AG08395 (cell line): Measurements from ENCODE around the gene ANKRD53.

Source experiments
- DNase-seq: peaks from one replicate; pipeline ENCODE4 v3.0.0; 2012; ENCODE audit warnings: mixed read lengths, low spot score

Gene ANKRD53

GRCh38 chr2:70965506-70965905 lies 12.9 kb upstream of the ANKRD53 start:
- no peak for DNase-seq

DNA sequence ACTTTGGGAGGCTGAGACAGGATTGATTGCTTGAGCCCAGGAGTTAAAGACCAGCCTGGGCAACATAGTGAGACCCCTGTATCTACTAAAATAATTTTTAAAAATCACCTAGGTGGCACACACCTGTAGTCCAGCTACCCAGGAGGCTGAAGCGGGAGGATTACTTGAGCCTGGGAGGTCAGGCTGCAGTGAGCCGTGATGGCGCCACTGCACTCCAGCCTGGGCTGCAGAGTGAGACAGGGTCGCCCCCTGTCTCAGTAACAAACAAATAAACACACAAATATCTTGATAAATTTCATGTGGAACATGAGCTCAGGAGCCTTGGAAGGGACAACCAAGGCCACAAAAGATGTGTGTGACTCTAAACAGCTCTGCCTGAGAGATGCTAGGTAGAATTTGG lies 11.7 kb upstream of the ANKRD53 start:
- DNase-seq, result no peak

DNA sequence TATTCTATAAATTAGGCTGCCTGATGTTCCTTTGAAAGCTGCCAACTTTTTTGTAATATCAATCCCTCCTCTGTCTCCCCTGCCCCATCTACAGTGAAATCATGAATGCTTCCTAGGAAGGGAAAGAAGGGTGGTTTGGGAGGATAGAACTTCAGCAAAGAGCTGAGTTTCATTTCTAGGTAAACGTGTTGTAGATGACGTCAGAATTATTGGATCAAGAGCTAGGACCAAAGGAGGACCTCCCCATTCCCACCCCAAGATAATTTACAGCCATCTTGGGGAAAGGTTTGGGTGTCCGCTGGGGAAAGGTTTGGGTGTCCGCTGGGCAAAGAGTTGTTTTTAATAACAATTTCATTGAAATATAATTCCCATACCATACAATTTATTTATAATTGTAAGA lies 11.2 kb upstream of the ANKRD53 start:
- DNase-seq, result no peak

DNA sequence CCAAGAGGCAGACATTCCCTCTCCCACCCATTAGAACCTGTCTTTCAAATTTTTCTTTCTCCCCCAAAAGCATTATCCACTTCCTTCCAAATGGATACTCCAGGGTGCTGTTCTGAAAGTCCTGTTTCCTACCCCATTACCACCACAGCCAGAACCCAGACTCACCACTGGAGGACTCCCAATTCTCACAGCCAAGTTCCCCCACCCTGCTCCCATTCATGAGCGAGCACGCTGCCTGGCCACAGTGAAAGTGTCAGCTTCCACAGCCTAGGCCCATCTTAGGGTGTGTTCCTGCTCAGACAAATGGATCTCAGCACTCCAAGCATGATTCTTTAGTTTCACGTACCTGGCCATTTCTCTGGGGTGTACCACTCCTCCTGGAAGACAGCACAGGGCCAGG lies 3.8 kb upstream of the ANKRD53 start:
- no peak for DNase-seq

- DNase-seq, result no peak
Measured at GRCh38 chr2:70975237-70975636, 3.2 kb upstream of the ANKRD53 start.

DNA sequence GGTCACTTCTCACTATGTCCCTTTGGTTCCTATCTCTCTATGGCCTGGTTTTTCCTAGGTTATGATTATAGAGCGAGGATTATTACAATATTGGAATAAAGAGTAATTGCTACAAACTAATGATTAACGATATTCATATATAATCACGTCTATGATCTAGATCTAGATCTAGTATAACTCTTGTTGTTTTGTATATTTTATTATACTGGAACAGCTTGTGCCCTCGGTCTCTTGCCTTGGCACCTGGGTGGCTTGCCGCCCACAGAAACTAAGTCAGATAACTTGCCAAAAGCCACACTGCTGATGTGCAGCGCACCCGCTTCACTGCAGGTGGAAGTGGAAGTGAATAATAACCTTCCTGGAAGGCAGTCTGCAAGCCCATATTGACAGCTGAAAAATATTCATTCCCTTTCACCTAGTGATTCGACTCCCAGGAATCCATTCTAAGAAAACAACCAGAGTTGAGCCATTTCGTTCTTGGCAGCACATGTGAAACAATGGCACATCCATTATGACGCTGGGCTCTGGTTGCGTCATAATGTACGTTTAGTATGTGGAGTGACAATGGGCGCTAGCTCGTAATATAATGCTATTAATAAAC lies 725 bp upstream of the ANKRD53 start:
- peak; percentile 60 for DNase-seq

DNA sequence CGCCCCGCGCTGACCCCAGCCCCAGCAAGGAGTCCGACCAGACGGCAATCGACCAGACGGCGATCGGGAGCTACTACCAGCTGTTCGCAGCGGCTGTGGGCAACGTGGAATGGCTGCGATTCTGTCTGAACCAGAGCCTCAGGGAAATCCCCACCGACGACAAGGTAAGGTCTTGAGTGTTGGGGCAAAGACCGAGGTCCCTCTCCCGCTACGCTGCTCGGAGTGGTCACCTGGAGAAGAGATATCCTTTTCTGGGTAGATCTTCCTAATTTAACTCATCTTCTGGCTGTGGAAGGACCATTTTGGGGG lies 704 bp downstream of the ANKRD53 start:
- no peak for DNase-seq

DNA sequence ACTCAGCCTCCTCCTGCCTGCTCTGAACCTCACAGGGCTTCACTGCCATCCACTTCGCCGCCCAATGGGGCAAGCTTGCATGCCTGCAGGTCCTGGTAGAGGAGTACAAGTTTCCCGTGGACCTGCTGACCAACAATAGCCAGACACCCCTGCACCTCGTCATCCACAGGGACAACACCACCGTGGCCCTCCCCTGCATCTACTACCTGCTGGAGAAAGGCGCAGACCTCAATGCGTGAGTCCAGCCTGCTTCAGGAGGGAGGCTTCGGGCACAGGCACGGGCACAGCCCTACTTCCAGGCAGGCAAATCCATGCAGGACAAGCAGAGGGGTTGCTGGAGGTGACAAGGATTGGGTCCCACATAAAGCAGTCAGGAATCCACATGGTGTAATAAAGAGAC lies 1.2 kb downstream of the ANKRD53 start:
- DNase-seq, result no peak

DNA sequence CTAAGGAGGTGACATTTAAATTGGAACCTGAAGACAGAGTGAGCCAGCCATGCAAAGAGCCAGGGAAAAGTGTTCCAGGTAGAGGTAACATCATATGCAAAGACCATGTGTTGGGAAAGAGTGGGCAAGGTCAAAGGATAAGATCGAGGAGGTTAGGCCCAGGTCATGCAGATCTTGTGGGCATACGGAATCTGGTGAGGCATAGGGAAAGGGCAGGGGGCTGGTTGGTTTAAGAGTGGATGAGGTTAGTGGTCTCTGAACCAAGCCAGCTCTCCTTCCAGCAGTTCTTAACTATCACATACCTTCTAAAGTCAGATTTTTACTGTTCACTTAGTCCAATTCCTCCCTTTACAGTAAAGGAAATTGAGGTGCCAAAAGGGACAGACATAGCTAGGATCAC lies 3.0 kb downstream of the ANKRD53 start:
- DNase-seq, result no peak

- DNase-seq, result no peak
Measured at GRCh38 chr2:70981866-70982810, 3.7 kb downstream of the ANKRD53 start.

DNA sequence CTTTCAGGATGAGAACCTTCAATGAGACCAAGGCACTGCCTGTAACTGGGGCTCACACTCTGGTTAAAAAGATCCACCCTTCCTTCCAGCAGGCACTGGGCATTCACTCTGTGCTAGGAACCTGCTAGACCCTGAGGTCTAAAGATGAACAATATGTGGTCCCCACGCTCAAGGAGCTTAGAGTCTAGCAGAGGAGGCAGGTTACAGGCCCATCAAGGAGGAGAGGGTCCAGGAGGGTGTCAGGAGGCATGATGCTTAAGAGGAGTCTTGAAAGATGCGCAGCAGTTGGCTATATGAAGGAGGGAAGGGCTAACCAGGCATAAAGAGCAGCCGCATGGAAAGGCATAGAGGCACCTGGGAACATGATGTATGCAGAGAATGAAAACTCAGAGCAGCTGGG lies 4.5 kb downstream of the ANKRD53 start:
- DNase-seq, result no peak

- no peak for DNase-seq
Measured at GRCh38 chr2:70983506-70984227, 5.2 kb downstream of the ANKRD53 start.

DNA sequence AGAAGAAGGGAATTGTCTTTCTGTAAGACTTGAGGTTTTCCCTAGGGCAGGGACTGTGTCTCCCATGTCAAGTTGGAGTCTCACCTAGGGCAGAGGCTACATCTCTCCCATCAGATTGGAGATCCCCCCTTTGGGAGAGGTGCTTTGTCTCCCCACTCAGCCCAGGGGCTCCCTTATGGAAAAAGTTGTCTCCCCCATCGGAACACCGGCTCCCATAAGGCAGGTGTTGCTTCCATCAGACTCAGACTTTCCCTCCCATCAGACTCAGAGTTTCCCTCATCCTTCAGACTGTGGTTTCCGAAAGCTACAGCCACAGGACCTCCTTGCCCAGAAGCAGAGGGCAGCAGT lies 5.8 kb downstream of the ANKRD53 start:
- no peak for DNase-seq

DNA sequence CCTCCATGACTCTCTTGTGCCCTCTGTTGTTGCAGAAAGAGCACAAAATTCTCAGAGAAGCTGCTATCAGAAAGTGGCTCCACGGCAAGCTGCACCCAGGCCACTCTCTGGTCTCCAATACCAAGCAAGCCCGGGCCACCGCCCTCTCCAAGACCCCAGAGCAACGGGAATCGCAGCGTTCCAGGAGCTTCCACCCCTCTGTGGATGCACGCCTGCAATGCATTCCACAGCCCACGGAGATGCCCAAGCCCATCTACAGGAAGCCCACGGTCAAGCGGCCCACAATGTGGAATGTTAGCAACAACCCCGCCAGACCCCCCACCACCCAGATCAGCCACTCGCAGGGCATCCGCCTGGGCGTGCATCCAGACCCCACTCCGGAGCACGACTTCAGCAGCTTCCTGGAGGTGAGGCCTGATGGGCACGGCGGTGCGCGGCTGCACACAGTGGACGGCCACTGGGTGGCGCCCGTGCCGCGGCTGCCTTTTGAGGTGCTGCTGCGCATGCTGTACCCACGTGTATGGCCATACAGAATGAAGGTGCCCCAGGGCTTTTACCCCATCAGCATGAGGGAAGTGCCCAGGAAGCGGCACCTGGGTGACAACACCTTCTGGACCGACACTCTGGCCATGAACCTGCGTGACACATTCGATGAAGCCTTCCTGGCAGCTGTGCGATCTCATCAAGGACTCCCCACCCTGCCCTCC lies 6.3 kb downstream of the ANKRD53 start:
- DNase-seq, result peak; percentile 66

DNA sequence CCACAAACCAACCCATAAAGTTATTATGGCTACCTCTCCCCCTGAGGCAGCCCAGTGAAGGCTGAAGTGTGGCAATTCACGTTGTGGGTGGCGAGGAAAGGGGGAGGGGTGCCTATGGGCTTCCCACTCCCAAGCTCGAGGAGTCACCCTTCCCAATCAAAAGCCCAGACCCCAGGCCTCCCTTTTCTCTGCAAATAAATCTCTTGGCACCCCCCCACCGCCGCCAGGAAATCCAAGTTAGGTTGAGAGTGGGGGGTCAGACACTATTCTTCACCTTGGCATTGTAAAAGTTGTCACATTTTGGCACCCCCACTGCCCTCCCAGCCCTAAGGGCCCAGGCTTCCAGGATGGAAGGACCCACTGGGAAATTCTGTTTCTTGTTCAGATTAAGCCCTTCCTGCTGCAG lies 6.9 kb downstream of the ANKRD53 start:
- DNase-seq, result no peak

- DNase-seq, result no peak
Measured at GRCh38 chr2:70985956-70986355, 7.5 kb downstream of the ANKRD53 start.

GRCh38 chr2:70986499-70987189 lies 8.2 kb downstream of the ANKRD53 start:
- no peak for DNase-seq

DNA sequence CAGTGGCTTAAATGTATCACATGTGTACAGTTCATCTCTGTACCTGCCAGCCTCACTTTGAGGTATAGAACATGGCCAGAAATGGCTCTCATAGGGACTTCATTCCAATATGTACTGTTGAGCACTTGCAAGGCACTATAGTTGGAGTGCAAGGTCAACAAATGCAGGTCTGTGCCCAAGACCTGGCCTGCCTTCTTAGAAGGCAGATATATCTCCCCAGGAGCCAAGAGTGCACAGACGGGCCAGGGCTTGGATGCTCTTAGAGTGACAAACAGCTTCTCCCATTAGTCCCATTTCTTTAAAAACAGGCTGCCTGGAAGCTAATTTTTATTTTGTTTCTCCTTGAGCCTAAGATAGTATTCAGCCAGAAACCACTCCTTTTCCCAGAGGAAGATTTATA lies 9.0 kb downstream of the ANKRD53 start:
- no peak for DNase-seq

- DNase-seq, result no peak
Measured at GRCh38 chr2:70988151-70988550, 9.7 kb downstream of the ANKRD53 start.

- no peak for DNase-seq
Measured at GRCh38 chr2:70988726-70989648, 10.6 kb downstream of the ANKRD53 start.

DNA sequence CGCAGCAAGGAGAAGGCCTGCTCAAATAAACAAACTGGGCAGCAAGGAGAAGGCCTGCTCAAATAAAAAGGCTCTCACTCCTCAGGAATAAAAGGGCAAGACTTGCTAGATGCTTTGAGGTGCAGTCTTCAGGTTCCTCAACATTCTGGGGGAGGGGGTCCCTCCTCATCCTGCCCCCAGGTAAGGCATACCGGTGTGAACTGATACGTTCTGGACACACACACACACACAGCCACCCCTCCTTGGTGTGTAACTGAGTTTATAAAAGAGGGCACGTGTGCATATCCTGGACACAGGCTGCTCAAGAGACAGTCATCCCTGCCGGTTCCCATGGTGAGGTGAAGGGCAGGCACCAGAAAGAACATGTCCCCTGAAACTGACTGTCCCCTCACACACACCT lies 11.8 kb downstream of the ANKRD53 start:
- DNase-seq, result no peak
